ENCODE data around the gene RCAN1.

RCAN1 gene

GRCh38 chr21:34599534-34600101, 15.3 kb downstream of the RCAN1 start:
- no peak for DNase-seq (ENCODE audit: low read depth in 2 of 2)

GRCh38 chr21:34598931-34599400, 15.9 kb downstream of the RCAN1 start:
- DNase-seq (ENCODE audit: low read depth in 2 of 2), result no peak

GRCh38 chr21:34597406-34597805, 17.5 kb downstream of the RCAN1 start:
- no peak for DNase-seq (ENCODE audit: low read depth in 2 of 2)

- DNase-seq (ENCODE audit: low read depth in 2 of 2), result no peak
Measured at GRCh38 chr21:34596561-34597271, 18.2 kb downstream of the RCAN1 start.

GRCh38 chr21:34595457-34595856, 19.5 kb downstream of the RCAN1 start:
- no peak for DNase-seq (ENCODE audit: low read depth in 2 of 2)

- DNase-seq (ENCODE audit: low read depth in 2 of 2), result no peak
Measured at GRCh38 chr21:34594566-34595234, 20.2 kb downstream of the RCAN1 start.

- no peak for DNase-seq (ENCODE audit: low read depth in 2 of 2)
Measured at GRCh38 chr21:34593954-34594531, 20.9 kb downstream of the RCAN1 start.

GRCh38 chr21:34593423-34593822, 21.5 kb downstream of the RCAN1 start:
- no peak for DNase-seq (ENCODE audit: low read depth in 2 of 2)

GRCh38 chr21:34592120-34592955, 22.6 kb downstream of the RCAN1 start:
- DNase-seq (ENCODE audit: low read depth in 2 of 2), result no peak

- DNase-seq (ENCODE audit: low read depth in 2 of 2), result no peak
Measured at GRCh38 chr21:34590520-34590919, 24.4 kb downstream of the RCAN1 start.

- DNase-seq (ENCODE audit: low read depth in 2 of 2), result no peak
Measured at GRCh38 chr21:34589511-34590282, 25.2 kb downstream of the RCAN1 start.

- DNase-seq (ENCODE audit: low read depth in 2 of 2), result no peak
Measured at GRCh38 chr21:34583926-34584563, 30.9 kb downstream of the RCAN1 start.

- DNase-seq (ENCODE audit: low read depth in 2 of 2), result no peak
Measured at GRCh38 chr21:34582506-34583150, 32.3 kb downstream of the RCAN1 start.

- no peak for DNase-seq (ENCODE audit: low read depth in 2 of 2)
Measured at GRCh38 chr21:34580181-34580700, 34.7 kb downstream of the RCAN1 start.

GRCh38 chr21:34579411-34579810, 35.5 kb downstream of the RCAN1 start:
- DNase-seq (ENCODE audit: low read depth in 2 of 2), result no peak

GRCh38 chr21:34576041-34576511, 38.8 kb downstream of the RCAN1 start:
- no peak for DNase-seq (ENCODE audit: low read depth in 2 of 2)

- no peak for DNase-seq (ENCODE audit: low read depth in 2 of 2)
Measured at GRCh38 chr21:34574601-34575529, 40.0 kb downstream of the RCAN1 start.

GRCh38 chr21:34571994-34572393, 42.9 kb downstream of the RCAN1 start:
- no peak for DNase-seq (ENCODE audit: low read depth in 2 of 2)

All from stimulated activated CD4-positive, alpha-beta T cell treated with anti-CD3 and anti-CD28 coated beads, Interleukin-15, amount 100 ng/mL, for 48 hours (primary cell).